Prostate gland (tissue), 2 donors: Measurements from ENCODE around the gene RNASEH2B.

Source experiments
- CTCF ChIP-seq, 4 experiments: fragments of 200-600 bp in 2 of 4; fragments of 450-650 bp in 2 of 4; sonication (generic) in 2 of 4; IDR thresholded peaks; 1 replicate in 3 of 4; 2 replicates in 1 of 4; pipeline ENCODE4 v1.5.1; 2016 to 2019; ENCODE audit warnings: antibody characterized with exemption in 4 of 4, mild to moderate bottlenecking in 2 of 4, moderate library complexity in 2 of 4
- POLR2AphosphoS5 ChIP-seq: sonication (generic); formaldehyde crosslinking; IDR thresholded peaks from one replicate; pipeline ENCODE4 v1.6.1; 2017; ENCODE audit warnings: antibody characterized with exemption

GRCh38 chr13:51000061-51000460 lies 90.5 kb downstream of the RNASEH2B start:
- TF ChIP-seq CTCF (IDR thresholded peaks at IDR 0.05) (no peak), POLR2AphosphoS5 (no peak)
